Loucy (cell line): Measurements from ENCODE around the gene FUS.

Experiments
- EZH2phosphoT487 ChIP-seq: fragments of 200-600 bp; IDR thresholded peaks from 2 replicates; pipeline ENCODE4 v1.6.1; 2018; ENCODE audit warnings: antibody characterized with exemption, mild to moderate bottlenecking, moderate library complexity, borderline replicate concordance
- TF ChIP-seq, protein P1 (sequence below): fragments of 200-600 bp; sonication (generic); conservative IDR thresholded peaks from 2 replicates; pipeline ENCODE4 v1.5.1; 2014; ENCODE audit warnings: mild to moderate bottlenecking, antibody characterized with exemption, low read length

DNA sequence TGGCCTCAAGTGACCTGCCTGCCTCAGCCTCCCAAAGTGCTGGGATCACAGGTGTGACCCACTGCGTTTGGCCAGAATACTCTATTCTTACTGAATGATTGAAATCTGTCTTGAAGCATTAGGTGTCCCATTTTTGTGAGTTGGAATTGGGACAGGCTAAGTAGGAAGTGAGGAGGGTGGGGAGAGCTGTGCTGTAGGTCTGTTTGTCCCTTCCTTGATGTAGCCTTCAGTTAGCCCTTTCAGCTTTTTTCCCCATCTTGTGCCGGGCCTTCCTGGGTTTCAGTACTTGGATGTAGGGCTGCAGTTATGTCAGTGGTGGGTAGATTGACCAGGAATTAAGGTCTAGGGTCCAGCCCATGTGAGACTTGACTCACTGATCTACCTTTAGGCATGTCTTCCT lies 13.9 kb downstream of the FUS start:
- TF ChIP-seq, protein P1, sequence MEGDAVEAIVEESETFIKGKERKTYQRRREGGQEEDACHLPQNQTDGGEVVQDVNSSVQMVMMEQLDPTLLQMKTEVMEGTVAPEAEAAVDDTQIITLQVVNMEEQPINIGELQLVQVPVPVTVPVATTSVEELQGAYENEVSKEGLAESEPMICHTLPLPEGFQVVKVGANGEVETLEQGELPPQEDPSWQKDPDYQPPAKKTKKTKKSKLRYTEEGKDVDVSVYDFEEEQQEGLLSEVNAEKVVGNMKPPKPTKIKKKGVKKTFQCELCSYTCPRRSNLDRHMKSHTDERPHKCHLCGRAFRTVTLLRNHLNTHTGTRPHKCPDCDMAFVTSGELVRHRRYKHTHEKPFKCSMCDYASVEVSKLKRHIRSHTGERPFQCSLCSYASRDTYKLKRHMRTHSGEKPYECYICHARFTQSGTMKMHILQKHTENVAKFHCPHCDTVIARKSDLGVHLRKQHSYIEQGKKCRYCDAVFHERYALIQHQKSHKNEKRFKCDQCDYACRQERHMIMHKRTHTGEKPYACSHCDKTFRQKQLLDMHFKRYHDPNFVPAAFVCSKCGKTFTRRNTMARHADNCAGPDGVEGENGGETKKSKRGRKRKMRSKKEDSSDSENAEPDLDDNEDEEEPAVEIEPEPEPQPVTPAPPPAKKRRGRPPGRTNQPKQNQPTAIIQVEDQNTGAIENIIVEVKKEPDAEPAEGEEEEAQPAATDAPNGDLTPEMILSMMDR: no peak
- TF ChIP-seq EZH2phosphoT487: no peak
